ENCODE results near the gene PCDH9. TPM values are rescaled to one million over a fixed set of nuclear protein-coding genes. Genes with fewer than 3 reads are reported as not detected.

PCDH9 gene
- total and polyA plus RNA-seq, 12 donors = 2.9 to 32.0 (median 15.4) TPM

- Histone ChIP-seq H3K27ac (no peak overlapping the region), H3K36me3 (no peaks in the 10 kb centered on the region), H3K27me3 (no peaks in the 10 kb centered on the region), H3K4me1 (no peaks in the 10 kb centered on the region), H3K4me3 (no peak overlapping the region), H3K9me3 (no peaks in the 10 kb centered on the region)
- TF ChIP-seq CTCF (IDR thresholded peaks at IDR 0.05) = no peak
- intact Hi-C loops (cut with DNase I) = no loop called here
- DNase-seq (no peak), ATAC-seq (no peak)
- WGBS, 2 donors = 93 to 95% methylated on average over 3 of the region's 3 CpGs
Observed at GRCh38 chr13:66972659-66973058, 257.5 kb downstream of the PCDH9 start.

- H3K4me1 ChIP-seq = no peaks in the 10 kb centered on the region
- no peaks in the 10 kb centered on the region for H3K36me3 ChIP-seq
- H3K27ac ChIP-seq = no peak overlapping the region
- DNase-seq (no peak), ATAC-seq (no peak)
- intact Hi-C loops (cut with DNase I) = no loop called here
- H3K9me3 ChIP-seq = no peaks in the 10 kb centered on the region
- H3K27me3 ChIP-seq = no peaks in the 10 kb centered on the region
- no peak overlapping the region for H3K4me3 ChIP-seq
- WGBS, 2 donors = 87 to 93% methylated on average over 2 of the region's 2 CpGs
- no peak for TF ChIP-seq CTCF (IDR thresholded peaks at IDR 0.05)
Observed at GRCh38 chr13:66971004-66971403, 259.1 kb downstream of the PCDH9 start.

GRCh38 chr13:66969291-66969690 is 260.8 kb downstream of the PCDH9 start:
- H3K4me1 ChIP-seq = no peaks in the 10 kb centered on the region
- 65 to 73% methylated on average over 1 of the region's 1 CpG for WGBS, 2 donors
- TF ChIP-seq CTCF (IDR thresholded peaks at IDR 0.05) = no peak
- H3K27me3 ChIP-seq = no peaks in the 10 kb centered on the region
- DNase-seq (no peak), ATAC-seq (no peak)
- H3K27ac ChIP-seq = no peak overlapping the region
- intact Hi-C loops (cut with DNase I) = no loop called here
- no peaks in the 10 kb centered on the region for H3K36me3 ChIP-seq
- H3K4me3 ChIP-seq = no peak overlapping the region
- no peaks in the 10 kb centered on the region for H3K9me3 ChIP-seq

GRCh38 chr13:66967811-66968597 is 262.1 kb downstream of the PCDH9 start:
- H3K4me3 ChIP-seq = no peak overlapping the region
- intact Hi-C loops (cut with DNase I) = no loop called here
- 87 to 93% methylated on average over 3 of the region's 3 CpGs for WGBS, 2 donors
- H3K27ac ChIP-seq = no peak overlapping the region
- no peak for ATAC-seq
- no peaks in the 10 kb centered on the region for H3K36me3 ChIP-seq
- H3K4me1 ChIP-seq = no peaks in the 10 kb centered on the region
- DNase-seq = no peak
- TF ChIP-seq CTCF (IDR thresholded peaks at IDR 0.05) = no peak
- H3K27me3 ChIP-seq = no peaks in the 10 kb centered on the region
- H3K9me3 ChIP-seq = no peaks in the 10 kb centered on the region
